Hematopoietic multipotent progenitor cell treated with erythropoietin and hydrocortisone succinate and interleukin-3 and kit ligand, for 6 days (in vitro differentiated cells): Measurements from ENCODE around the gene LRRC45.
"Not testable (repeated sequence)": the region's sequence is repeated elsewhere in the genome, so short reads cannot be mapped to it uniquely, and the experiment has no call there.

ENCODE experiments used
- DNase-seq: peaks from one replicate; pipeline ENCODE4 v3.0.0-alpha.2; 2015

Gene LRRC45

GRCh38 chr17:82036634-82037091, 13.6 kb downstream of the LRRC45 start:
- DNase-seq, result no peak

DNA sequence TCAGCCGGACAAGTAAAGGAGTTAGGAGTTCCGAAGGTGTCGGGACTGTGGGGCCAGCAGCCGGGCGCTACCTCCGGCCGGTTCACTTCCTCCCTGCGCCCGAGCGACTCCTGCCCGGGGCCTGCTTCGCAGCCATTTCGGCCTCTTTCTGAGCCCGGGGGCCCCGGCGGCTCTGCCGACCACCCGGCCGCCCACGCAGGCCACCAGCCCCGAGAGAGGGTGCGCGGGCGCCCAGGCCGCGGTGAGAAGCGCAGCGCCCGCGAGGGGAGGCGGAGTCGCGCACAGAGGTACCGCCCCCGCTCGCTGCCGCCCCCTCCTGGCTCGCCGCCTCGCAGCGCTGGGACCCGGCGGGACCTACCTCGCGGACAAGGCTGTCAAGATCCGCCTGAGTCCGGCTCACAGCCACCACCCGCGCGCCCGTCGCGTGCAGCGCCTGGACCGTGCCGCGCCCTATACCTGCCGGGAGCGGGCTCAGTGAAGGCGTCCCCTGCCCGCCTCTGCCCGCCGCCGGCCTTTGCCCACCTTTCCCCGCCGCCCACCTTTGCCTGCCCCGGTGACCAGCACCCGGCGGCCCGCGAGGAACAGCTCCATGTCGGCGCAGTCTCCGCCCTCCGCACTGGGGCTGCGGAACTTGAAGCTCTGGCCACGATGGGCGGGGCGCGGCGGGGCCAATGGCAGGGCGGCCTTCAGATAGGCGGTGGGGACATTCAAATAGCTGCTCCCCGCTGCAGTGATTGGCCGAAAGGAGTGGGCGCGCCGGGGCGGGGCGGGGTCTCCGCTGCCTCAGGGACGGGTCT, 14.2 kb downstream of the LRRC45 start, which contains the start of gene DCXR:
DCXR (minus strand) TSS at position 606 of the 797 bp plus-strand sequence; CDS start at position 591, 15 bp downstream.
- DNase-seq, result peak; percentile 99

- DNase-seq, result no peak
Observed at GRCh38 chr17:82037889-82038195, 14.7 kb downstream of the LRRC45 start.

DNA sequence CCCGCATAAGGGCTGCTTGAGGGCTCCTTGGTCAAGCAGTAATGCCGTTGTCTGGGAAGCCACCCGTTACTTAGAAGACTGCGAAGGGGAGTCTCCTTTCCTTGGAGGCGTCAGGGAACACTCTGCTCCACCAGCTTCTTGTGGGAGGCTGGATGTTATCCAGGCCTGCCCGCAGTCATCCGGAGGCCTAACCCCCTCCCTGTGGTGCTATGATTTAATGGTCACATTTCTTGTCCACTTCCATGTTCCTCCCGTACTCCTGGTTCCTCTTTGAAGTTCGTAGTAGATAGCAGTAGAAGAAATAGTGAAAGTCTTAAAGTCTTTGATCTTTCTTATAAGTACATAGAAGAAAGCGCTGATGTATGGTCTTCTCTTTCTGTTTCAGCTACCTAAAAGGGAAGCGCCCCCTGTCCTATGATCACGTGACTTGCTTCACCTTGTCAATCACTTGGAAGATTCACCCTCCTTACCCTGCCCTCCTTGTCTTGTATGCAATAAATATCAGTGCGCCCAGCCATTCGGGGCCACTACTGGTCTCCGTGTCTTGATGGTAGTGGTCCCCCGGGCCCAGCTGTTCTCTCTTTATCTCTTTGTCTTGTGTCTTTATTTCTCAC, 15.8 kb downstream of the LRRC45 start:
- not testable (repeated sequence) for DNase-seq

GRCh38 chr17:82039695-82040299, 16.7 kb downstream of the LRRC45 start:
- no peak for DNase-seq

GRCh38 chr17:82041144-82041814, 18.2 kb downstream of the LRRC45 start:
- no peak for DNase-seq

DNA sequence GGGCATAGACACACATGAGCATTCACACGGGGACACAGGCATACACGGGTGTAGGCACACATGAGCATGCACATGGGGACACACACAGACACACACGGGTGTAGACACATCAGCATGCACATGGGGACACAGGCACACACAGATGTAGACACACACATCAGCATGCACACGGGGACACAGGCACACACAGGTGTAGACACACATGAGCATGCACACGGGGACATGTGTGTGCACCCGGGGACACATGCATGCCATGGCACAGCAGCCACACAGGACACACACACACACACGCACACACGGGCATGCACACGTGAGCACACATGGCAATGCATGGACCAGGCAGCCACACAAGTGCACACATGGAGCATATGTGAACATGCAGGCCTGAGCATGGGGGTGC, 19.5 kb downstream of the LRRC45 start:
- no peak for DNase-seq

GRCh38 chr17:82043507-82043906, 20.4 kb downstream of the LRRC45 start:
- DNase-seq, result no peak

- DNase-seq, result no peak
Observed at GRCh38 chr17:82045936-82046484, 22.9 kb downstream of the LRRC45 start.

DNA sequence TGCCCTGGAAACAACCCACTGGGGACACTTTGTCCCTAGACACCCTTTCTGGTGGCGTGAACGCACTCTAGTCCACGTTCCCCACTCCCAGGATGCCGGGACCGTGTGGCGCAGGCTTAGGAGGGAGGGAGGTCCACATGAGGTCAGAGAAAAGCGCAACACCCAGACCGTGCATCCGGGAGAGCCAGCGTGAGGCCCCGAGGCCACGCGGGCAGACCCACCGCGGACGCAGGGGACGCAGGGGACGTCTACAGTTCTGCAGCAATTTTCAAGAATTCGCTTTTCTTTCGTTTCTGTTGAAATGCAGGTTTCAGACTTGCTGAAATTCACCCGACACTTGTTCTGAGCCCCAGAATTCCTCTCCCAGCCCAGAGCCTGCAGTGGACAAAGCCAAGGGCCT, 23.8 kb downstream of the LRRC45 start:
- no peak for DNase-seq

DNA sequence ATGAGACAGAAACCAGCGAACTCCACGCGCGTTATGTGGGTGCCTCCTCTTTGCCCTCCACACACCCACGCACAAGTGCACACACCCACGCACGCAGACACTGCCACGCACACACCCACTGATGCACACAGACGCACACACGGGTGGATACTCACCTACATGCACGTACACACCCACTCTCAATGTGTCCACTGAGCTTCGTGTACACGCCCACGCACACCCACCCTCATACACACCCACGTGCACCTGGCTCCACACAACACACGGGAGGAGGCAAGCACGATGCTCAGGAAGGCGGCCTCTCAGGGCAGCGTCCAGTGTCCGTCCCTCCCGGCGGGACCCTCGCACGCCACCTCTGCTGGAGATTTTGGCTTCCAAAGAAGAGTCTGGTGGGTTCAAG, 24.3 kb downstream of the LRRC45 start:
- DNase-seq, result no peak

GRCh38 chr17:82047914-82048570, 24.9 kb downstream of the LRRC45 start:
- no peak for DNase-seq

DNA sequence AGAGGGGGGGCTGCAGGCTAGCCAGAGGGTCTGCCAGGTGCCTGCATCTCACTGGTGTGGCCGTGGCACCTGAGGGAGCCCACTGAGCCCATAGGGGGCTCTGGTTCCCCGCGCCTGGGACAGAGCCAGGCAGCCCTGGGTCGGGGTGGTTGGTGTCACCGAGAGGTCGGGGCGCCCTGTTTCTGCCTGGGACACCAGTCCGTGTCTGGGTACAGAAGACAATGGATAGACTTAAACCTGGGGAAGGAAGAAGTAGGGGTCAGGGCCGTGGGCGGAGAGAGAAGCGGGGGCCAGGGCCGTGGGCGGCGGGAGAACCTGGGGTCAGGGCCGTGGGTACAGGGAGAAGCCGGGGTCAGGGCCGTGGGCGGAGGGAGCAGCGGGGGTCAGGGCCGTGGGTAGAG, 25.5 kb downstream of the LRRC45 start:
- no peak for DNase-seq

DNA sequence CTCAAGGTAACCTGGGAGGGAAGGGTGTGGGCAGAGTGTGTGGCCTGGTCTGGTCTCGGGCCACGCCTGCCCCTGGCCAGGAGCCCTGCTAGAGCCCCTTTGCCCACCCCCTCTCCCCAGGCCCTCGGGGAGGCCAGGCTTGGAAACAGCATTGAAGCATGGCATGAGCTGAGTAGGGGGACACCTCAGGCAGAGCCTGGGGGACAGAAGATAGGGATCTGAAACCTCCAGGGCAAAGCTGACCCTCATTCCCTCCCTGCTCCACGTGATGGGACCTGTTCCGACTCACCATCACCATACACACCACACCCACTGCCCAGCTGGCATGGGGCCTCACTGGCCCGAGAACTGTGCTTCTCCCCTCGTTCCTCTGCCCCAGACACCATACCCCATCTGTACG, 26.0 kb downstream of the LRRC45 start:
- no peak for DNase-seq

- DNase-seq, result no peak
Observed at GRCh38 chr17:82049521-82049971, 26.4 kb downstream of the LRRC45 start.

GRCh38 chr17:82050152-82050760, 27.2 kb downstream of the LRRC45 start:
- no peak for DNase-seq

DNA sequence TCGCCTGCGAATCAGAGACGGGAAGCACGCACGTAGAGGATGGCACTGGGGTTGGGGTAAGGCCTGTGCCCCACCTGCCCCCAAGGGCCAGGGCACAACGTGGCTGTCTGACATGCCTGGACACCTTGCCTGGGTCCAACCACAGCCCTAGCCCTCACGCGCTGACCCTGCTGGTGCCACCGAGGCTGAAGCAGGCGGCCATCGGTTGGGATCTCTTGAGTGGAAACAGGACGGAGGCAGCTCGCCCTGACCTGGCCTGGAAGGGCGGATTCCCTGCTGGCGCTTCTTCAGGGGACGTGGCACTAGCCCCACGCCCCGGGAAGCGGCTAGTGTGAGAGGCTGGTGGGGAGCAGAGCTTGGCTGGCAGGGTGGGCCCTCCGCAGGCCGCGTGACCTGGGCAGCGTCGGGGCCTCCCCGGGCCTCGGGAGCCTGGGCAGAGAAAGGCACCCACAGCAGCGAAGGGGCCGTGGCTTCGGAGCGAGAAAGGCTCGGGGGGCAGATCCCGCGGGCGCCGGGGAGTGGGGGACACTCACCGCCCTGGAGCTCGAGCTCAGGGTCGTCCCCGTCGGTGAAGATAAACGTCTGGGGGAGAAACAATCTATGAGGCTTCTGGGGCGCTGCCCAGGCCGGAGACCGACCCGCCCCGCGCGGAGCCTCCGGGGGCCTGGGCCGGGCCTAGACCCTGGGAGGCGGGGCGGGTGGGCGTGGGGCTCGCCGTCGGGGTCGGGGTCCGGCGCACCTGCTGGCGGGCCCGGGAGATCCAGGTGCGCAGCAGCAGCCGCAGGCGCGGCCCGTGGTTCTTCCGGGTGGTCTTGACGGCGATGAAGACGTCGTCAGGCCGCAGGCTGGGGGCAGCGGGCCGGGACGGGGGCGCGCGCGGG, 27.9 kb downstream of the LRRC45 start:
- no peak for DNase-seq

GRCh38 chr17:82051776-82052637, 28.9 kb downstream of the LRRC45 start, which contains the start of the genes GPS1 and RFNG:
Gene GPS1, plus strand, starts transcription at chr17:82051898. Its CDS starts 34 bp downstream, at chr17:82051932.
Gene RFNG, minus strand, starts transcription at chr17:82051811. Its CDS starts 45 bp downstream, at chr17:82051766.
- peak; percentile 88 for DNase-seq

DNA sequence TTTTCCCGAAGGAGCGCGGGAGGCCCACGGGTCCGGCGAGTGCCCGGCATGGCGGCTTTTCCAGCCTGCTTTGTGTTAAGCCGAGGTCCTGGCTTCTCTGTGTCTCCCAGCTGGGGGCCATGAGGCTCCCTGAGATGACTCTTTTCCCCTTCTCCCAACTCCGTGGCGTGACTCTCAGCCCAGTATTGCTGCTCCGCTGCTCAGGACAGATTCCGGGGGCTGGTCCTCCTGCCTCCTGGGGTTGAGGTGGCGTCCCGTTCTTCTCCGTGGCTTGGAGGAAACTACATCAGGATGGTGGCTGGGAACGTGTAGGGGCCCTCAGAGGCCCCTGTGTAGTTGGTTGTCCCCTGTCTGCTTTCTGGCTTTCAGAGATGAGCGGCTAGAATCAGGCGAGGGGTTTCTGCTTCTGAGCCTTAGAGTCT, 29.5 kb downstream of the LRRC45 start:
- no peak for DNase-seq

DNA sequence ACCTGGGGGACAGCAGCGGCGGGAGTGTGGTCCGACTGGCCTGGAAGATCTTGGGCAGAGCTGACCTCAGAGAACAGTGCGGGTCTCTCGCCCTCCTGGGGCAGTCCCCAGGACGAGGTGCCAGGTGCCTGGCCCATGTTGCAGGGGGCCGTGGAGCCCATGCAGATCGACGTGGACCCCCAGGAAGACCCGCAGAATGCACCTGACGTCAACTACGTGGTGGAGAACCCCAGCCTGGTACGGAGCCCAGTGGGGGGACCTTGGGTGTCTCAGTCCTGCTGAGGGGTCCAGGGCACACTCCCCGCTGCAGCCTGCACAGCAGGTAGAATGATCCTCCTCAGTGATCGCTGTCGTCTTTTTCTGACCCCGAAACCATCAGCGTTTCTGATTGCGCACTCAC, 30.0 kb downstream of the LRRC45 start:
- DNase-seq, result no peak
